ENCODE measurements around the gene SRPK3.

Gene SRPK3

GRCh38 chrX:153780678-153781427 is at the start of gene SRPK3:
Gene SRPK3 (plus strand): TSS chrX:153781041. CDS start chrX:153781087, 46 bp downstream.
- H3K27ac ChIP-seq: peak within 1 kb of the TSS; percentile 66
- TF ChIP-seq ZFX (IDR thresholded peaks at IDR 0.05; ENCODE audit: borderline replicate concordance) (no peak), CTCF (IDR thresholded peaks at IDR 0.05) (no peak)

- H3K27ac ChIP-seq: no peak overlapping the region
- TF ChIP-seq CTCF (IDR thresholded peaks at IDR 0.05) (no peak), ZFX (IDR thresholded peaks at IDR 0.05; ENCODE audit: borderline replicate concordance) (no peak)
Measured at GRCh38 chrX:153731117-153731844, 49.6 kb upstream of the SRPK3 start.

- H3K27ac ChIP-seq: no peak overlapping the region
- TF ChIP-seq CTCF (IDR thresholded peaks at IDR 0.05) (no peak), ZFX (IDR thresholded peaks at IDR 0.05; ENCODE audit: borderline replicate concordance) (no peak)
Measured at GRCh38 chrX:153731845-153732215, 49.0 kb upstream of the SRPK3 start.

GRCh38 chrX:153732401-153732800 is 48.4 kb upstream of the SRPK3 start:
- TF ChIP-seq CTCF (IDR thresholded peaks at IDR 0.05) (no peak), ZFX (IDR thresholded peaks at IDR 0.05; ENCODE audit: borderline replicate concordance) (no peak)
- no peak overlapping the region for H3K27ac ChIP-seq

- no peak overlapping the region for H3K27ac ChIP-seq
- TF ChIP-seq CTCF (IDR thresholded peaks at IDR 0.05): no peak
- TF ChIP-seq ZFX (IDR thresholded peaks at IDR 0.05; ENCODE audit: borderline replicate concordance): no peak
Measured at GRCh38 chrX:153733651-153734240, 47.1 kb upstream of the SRPK3 start.

- TF ChIP-seq CTCF (IDR thresholded peaks at IDR 0.05): no peak
- TF ChIP-seq ZFX (IDR thresholded peaks at IDR 0.05; ENCODE audit: borderline replicate concordance): no peak
- no peak overlapping the region for H3K27ac ChIP-seq
Measured at GRCh38 chrX:153734871-153735270, 46.0 kb upstream of the SRPK3 start.

GRCh38 chrX:153735274-153735673 is 45.6 kb upstream of the SRPK3 start:
- TF ChIP-seq CTCF (IDR thresholded peaks at IDR 0.05): no peak
- no peak for TF ChIP-seq ZFX (IDR thresholded peaks at IDR 0.05; ENCODE audit: borderline replicate concordance)
- H3K27ac ChIP-seq: no peak overlapping the region
